Stimulated activated CD8-positive, alpha-beta memory T cell treated with anti-CD3 and anti-CD28 coated beads, Interleukin-15, amount 100 ng/mL, for 1 hour (primary cell): Measurements from ENCODE around the gene KRT81.

Experiments used
- DNase-seq: peaks from one replicate; pipeline ENCODE4 v3.0.0-alpha.2; 2020; ENCODE audit warnings: low read depth

Gene KRT81

DNA sequence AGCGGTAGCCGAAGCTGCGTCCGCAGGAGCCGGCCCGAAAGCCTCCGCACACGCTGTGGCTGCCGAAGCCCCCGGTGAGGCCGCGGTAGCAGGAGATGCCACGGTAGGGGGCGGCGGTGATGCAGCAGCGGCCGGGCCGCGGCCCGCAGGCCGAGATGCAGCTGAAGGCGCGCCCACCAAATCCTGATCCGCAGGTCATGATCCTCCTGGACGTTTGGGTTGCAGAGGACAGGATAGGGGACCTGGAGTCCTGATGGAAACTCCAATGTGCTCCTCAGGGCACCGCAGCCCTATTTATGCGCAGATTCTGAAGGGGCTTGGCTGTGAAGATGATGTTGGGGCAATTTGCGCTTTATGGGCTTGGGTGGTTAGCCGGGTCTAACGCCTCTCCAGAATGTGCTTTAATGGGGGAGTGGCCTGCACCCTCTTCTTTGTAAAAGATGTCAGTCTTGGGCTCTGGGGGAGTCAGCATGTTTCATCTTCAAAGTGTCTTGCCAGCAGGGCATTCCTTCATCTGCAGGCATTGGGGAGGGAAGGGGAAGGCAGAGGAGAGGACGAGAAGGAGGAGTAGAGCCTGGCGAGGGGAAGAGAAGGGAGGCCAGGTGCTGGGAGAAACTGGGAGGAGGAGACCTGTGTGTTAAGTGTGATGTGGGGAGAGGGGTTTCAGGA lies at the start of gene KRT81:
KRT81 (minus strand) TSS at position 268 of the 669 bp plus-strand sequence; CDS start at position 199, 69 bp downstream.
- no peak for DNase-seq

DNA sequence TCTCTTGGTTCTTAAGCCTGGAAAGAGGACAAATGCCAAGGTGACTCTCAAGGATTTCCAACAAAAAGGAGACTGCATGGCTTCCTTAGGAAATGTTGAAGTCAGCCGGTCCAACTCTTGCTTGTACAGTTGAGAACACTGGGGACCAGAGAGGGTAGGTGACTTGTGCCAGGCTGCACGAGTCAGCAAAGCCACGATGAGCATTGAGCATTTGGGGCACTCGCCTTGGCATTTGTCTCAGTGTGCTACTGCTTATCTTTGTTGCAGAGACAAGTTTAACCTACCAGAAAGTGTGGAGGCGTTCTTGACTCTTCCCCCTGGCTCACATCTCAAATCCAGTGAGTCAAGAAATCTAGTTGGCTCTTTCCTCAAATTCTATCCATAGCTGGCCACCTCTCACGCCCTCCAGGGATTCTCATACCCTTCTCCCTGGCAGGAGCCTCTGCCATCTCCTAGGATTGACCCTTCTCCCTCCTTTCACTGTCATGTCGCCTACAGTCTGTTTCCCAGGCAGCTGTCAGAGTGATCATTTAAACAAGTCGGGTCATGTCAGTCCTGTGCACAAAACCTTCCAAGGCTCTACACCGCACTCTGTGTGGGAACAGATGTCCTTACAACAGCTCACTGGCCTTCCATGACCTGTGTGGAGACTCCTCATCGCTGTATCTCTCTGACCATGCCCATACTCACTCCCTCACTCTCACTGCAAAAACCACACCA lies 47.1 kb upstream of the KRT81 start:
- no peak for DNase-seq

DNA sequence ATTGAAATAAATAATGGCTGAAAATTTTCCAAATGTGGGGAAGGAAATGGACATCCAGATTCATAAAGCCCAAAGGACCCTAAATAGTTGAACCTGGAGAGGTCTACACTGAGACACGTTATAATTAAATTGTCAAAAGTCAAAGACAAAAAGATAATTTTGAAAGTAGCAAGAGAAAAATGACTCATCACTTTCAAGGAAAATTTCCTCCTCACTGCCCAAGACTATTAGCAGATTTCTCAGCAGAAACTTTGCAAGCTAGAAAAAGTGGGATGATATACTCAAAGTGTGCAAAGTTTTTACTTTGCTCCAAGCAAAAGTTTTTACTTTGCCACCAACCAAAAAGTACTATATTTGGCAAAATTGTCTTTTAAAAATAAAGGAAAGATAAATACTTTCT lies 45.7 kb upstream of the KRT81 start:
- no peak for DNase-seq

DNA sequence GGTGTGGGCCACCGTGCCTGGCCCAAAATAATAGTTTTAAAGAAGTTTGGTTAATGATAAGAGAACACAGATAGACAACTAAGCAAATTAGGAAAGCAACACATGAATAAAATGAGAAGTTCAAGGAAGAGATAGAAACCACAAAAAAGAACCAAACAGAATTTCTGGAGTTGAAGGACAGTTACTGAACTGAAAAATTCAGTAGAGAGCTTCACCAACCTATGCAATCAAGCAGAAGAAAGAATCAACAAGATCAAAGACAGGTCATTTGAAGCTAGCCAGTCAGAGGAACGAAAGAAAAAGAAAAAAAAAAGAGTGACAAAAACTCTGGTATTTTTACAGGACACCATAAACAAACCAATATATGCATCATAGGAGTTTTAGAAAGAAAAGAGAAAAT lies 45.3 kb upstream of the KRT81 start:
- DNase-seq = no peak

DNA sequence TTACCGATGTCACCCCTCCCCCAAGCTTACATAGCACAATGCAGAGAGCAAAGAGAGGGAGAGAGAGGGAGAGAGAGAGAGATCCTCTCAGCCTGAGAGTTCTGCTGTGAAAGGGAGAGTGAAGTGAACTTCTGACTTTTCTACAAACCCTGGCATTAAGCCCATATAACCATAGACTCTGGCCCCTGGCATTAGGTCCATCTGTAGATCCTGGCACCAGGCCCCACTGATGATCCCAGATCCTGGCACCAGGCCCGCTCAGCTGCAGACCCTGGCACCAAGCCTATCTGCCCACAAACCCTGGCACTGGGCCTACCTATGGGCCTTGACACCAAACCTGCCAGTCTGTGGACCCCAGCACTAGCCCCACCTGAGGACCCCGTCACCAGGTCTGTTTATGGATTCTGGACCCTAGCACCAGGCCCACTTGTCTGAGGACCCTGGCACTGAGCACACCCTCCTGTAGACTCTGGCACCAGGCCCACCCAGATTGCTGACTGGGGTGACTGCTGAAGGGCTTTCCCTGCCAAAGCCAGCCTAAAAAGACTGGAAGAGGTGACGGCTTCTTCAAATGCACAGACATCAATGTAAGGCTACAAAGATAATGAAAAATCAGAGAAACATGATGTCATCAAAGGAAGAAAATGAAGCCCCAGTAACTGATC lies 44.4 kb upstream of the KRT81 start:
- no peak for DNase-seq

DNA sequence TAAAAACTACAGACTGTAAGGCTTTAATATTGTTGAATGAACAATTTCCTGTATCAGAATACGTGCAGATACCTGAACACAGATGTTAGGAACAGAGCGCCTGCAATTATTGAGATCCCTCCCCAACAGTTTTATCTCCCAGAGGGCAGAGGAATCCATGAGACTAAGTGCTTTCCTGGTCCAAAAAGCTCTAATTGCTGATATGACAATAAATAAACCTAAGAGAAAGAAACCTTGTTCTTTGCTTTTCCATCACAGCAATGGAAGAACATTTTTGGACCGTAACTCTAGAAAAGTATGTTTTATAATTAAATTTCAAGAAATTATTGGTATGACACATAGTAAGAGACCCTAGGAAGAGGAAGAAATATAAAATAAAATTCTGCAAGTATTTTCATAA lies 42.9 kb upstream of the KRT81 start:
- DNase-seq = no peak

DNA sequence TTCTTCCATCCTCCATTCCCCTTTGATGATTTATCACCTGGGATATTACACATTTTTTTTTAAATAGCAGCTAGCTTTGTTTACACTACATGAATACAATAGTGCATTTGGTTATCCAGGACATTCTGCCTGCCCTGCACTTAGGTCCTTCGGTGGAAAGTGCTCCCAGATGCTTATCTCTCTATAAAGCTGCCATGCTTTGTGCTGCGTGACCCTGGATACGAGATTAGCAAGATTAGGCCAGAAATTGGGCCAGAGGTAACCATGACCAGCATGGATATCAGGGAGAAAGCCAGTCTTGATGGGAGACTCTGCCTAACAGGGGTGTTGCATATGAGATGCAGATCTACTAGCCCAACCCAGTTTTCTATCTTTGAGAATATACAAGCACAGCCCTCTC lies 42.0 kb upstream of the KRT81 start:
- DNase-seq = no peak

DNA sequence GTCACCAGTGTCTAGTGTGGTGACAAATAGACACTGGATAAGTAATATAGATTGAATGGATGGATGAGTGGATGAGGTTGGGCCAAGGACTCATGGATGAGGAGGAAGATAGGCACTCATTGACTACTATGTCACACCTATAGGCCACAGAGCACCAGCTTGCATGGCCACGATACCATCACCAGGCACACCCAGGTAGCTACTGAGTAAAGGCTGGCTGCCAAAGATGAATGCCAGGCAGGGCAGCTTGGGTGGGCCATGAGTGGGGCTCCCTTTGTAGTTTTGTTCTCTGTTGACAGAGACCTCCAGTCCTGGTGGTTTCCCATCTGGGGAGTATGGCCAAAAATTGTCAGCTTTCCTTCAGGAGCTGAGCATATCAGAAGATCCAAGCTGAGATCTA lies 41.0 kb upstream of the KRT81 start:
- DNase-seq = no peak

DNA sequence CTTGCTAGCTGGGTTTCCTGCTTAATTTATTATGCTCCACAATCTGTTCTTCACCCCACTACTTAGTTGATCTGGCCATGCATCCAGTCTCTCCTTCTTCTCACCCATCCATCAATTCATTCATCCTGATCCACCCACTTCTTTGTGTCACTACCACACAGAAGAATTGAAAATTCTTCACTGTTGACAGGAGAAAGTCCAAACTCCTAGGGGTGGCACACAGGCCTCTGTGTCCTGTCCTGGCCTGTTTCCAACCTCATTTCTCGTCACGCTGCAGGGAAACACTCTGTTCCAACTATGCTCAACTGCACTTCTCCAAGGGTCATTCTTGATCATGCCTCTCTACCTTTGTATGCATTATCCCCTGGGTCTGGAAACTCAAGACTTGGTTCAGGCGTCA lies 40.5 kb upstream of the KRT81 start:
- no peak for DNase-seq

DNA sequence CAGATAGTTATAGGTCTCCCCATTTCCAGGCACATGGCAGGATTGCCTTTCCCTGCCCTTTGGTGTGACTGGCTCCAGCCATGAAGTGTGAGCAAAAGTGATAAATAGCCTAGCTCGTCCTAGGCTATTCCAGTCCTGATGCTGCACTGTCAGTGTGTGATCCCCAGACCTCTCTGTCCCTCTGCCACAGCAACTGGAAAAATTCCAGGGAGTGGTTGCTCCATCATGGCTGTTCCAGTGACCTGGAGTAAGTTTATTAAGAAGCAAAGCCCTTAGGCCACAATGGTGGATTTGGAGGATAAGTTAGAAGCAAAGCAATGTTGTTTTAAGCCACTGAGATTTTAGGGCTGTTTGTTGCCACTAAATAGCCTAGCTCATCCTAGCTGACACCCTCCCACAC lies 39.7 kb upstream of the KRT81 start:
- DNase-seq = no peak

DNA sequence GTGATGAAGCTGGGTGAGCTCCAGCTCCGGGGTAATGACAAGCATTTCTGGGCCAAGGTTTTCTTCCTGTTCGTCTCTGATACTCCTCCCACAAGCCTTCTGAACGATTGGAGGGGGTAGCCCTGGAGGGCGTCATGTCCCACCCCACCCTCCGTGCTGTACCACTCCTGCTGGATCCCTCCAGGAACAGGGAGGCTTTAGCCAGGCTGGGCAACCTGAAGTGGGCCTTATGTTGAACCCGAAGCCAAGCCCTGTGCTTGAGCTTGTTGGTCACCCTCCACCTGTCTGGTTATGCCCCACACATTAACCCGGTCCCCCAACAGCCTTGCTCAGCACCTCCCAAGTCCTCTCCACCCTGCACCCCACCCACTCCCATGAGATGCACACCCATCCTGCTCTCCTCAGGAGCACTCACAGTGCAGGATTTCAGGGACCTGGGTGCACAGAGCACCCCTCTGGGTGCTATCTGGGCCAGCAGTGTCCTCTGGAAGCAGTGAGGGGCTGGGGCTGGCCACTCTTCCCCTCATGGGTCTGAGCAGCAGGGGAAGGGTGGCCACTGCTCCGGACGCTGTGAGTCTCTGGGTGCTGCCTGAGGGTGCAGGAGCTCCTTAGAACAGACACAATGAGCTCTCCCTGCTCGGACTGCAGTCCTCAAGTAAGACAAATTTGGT lies 36.6 kb upstream of the KRT81 start:
- no peak for DNase-seq

DNA sequence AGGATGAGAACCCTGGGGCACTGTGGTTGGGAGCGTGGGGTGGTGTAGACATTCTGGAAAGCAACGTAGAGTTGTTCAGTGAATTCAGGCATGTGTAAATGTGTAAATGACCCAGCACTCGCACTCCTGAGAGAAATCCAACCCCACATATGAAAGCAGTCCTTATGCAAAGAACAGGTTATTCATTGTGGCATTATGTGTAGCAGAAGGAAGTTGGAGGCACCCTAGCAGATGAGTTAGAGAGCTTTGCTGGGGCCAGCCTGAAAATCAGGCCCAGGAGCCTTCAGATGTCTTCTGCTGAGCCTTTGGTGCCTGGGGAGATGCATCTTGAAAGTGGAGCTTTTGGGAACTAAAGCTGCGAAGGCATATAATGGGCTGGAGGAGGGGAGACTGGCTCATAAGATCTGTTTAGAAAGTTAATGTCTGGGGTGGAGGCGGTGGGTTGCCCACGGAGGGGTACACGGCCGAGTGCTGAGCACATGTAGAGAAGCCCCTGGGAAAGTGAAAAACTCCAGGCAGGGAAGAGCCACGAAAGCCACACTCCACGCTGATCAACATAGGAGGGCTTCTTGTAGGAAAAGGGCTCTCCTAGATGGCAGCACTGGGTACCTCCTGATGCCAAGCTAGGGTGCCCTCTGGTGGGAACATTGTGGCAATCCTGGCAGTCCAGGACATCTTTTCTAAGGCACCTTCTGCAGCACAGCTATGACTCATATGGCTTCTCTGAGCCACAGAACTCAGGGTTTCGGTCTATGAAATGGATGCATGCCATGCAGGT lies 35.9 kb upstream of the KRT81 start:
- DNase-seq = peak; percentile 57

DNA sequence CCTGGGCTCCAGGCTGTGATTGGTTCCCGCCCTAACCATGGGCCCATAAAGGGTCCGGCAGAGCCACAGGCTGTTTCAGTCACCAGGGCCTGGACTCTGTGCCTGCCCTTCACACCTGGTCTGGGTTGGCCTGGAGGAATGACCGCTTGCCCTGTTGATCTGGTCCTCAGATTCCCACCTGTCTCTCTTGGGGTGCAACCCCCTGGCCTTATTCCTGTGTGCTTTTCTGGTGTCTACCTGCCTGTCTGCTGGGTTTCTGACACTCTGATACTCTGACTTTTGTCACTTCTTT lies 32.8 kb upstream of the KRT81 start:
- no peak for DNase-seq

DNA sequence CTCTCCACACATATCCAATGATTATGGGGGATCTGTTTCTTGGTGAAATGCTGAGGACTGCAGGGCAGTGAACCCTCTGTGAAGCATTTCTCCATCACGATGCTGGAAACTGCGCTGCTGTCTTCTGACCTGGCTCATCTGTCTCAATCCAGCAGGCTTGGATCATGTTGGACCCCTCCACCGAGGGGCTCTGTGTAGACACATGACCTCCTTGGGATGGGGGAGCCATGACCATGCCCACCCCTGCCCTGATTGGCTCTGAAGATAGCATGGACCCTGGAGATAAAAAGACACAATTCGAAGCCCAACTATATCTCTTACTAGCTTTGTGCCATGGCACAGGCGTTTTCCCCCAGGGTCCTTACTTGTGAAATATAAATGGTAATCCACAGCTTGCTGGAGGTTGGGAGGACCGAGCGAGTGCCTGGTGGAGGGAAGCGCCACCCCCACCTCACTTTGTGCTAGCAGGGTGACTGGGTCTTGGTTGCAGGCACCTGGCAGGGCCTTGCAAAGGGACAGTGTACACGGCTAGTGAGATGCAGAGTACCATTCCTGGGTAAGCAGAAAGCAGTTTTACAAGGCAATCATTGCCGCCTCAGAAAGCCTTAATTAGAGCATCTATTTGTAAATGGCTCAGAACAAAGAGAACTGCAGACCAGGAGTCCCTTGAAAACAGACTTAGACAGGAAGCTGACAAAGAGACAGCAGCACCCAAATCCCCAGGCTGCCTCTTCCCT lies 32.2 kb upstream of the KRT81 start:
- DNase-seq = no peak

DNA sequence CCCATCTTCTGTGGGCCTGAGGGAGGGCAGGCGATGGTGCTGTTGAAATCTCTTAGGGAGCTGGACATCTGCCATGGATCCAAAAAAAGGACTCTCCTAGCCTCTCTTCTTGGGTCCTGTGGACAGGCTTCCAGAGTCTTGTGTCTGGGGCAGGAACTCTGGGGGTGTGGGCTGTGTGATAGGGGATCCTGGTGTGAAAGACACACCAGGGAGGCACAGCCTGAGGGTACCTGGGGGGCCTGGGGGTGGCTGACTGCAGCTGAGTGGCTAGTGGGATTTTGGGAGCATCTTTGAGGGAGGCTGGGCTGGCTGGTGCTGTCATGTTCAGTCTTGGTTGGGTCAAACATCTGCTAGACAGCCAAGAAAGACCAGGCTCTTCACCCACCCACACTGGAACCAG lies 31.7 kb upstream of the KRT81 start:
- no peak for DNase-seq

DNA sequence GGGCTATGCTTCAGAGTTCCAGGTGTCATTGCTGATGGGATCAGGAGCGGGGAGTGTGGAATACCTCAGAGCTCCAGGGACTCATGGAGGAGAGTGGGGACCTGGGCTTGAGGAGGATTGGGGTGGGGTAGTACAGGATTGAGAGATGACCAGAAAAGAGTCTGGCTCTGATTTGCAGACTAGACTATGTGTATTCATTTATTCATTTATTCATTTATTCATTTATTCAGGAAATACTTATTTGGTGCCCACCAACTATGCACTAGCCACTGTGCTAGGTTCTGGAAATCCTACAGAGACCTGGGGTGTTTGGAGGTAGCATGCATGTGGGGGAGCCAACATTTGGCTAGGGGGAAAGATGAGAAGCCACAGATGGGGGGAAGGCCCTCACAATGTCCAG lies 30.7 kb upstream of the KRT81 start:
- no peak for DNase-seq

DNA sequence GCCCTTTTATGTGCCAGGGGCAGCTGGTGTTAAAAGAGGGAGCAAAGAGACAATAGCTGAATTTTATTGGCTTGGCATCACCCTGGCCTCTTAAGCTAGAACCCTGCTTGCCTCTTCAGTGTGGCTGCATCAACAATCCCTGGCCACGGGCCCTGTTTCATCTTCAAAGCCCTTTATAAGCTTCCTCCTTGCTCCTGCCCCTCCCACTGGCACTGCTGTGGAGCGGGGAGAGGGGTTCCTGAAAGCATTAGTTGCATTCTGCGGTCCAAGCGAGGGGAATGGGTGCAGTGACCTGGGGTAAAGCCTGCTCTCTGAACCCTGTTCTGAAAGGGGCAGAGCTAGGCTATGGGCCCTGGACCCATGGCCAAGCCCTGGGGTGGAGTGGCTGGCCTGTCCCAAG lies 30.1 kb upstream of the KRT81 start:
- no peak for DNase-seq

DNA sequence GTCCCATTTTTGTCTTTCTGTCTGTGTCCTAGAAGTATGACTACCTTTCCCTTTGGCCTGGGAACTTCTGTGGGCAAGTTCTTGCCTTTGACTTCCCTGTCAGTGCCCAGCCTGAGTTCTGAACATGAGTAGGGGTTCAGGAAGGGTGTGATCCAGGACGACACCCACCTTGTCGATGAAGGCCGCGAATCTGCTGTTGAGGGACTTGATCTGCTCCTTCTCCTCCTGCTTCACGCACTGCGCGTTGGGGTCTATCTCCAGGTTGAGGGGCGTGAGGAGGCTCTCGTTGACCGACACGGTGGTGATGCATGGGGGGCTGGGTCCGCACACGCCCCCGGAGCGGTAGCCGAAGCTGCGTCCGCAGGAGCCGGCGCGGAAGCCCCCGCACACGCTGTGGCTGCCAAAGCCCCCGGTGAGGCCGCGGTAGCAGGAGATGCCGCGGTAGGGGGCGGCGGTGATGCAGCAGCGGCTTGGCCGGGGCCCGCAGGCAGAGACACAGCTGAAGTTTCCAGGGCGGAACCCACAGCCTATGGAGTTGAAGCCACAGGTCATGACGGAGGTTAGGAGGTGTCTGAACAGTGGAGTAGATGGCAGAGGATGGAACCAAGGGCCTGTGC lies 29.6 kb upstream of the KRT81 start, which contains the start of gene KRT83:
KRT83 (minus strand) TSS at position 615 of the 617 bp plus-strand sequence; CDS start at position 552, 63 bp downstream.
- DNase-seq = no peak

DNA sequence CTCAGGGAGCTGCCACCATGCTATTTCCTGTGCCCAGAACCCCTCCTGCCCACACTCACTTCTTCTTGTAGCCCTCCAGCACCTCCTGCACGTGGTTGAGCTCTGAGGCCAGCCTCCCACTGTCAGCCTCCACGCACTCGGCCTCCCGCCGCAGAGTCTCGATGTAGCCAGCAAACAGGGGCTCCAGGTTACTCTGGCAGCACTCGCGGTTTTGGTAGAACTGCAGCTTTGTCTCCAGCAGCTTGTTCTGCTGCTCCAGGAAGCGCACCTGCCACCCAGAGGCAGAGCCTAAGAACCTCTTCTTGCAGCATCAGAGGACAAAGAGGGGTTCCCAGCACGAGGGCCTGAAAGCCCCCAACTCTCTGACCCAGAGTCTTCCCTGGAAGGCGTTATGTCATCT lies 27.8 kb upstream of the KRT81 start:
- no peak for DNase-seq

DNA sequence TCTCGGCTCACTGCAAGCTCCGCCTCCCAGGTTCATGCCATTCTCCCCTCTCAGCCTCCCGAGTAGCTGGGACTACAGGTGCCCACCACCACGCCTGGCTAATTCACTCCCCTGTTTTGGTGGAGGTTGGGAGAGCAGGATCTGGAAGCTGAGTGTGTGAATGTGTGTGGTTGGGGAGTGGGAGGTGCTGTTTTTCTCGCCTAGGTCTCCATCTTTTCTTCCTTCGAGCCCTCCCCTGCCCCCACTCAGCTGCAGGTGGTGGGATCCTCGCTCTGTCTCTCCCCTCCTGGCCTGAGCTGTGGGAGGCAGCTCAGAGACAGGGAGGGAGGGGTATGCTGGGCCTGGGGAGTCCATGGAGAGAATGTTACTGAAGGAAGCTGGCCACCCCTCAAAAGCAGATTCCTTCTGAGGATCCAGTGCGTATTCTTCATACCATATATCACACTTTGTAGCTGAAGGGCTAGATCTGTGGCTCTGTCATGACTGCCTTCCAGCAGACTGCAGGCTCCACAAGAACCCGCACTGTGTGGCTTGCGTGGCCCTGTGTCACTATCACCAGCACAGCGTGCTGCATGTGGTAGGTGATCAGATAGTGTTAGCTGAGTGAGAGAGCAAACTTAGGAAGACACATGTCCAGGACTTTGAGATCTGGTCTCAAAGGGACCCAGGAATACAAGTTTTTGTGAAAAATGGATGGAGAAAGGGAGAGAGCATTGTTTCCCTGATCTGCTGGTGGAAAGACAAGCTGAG lies 27.1 kb upstream of the KRT81 start:
- DNase-seq = no peak
